ENCODE measurements around the gene HSFX3.
"Not testable (repeated sequence)": the region's sequence is repeated elsewhere in the genome, so short reads cannot be mapped to it uniquely, and the experiment has no call there.

The HSFX3 gene

GRCh38 chrX:149563359-149563758 is 13.6 kb upstream of the HSFX3 start:
- DNase-seq: no peak
- Mint-ChIP-seq H3K27me3 (peaks cover 4% of the 10 kb centered on the region), H3K9me3 (no peaks in the 10 kb centered on the region), H3K36me3 (no peaks in the 10 kb centered on the region), H3K4me3 (no peak overlapping the region), H3K4me1 (no peaks in the 10 kb centered on the region), H3K27ac (no peak overlapping the region)
- CTCF ChIA-PET: no interaction called here

GRCh38 chrX:149555251-149555650 is 5.5 kb upstream of the HSFX3 start:
- H3K4me1 Mint-ChIP-seq, CTCF ChIA-PET, H3K36me3 Mint-ChIP-seq, H3K9me3 Mint-ChIP-seq, H3K27ac Mint-ChIP-seq, DNase-seq, H3K27me3 Mint-ChIP-seq, H3K4me3 Mint-ChIP-seq: not testable (repeated sequence)

GRCh38 chrX:149551939-149552248 is 2.2 kb upstream of the HSFX3 start:
- H3K4me1 Mint-ChIP-seq: not testable (repeated sequence)

GRCh38 chrX:149551245-149551938 is 1.7 kb upstream of the HSFX3 start:
- H3K27me3 Mint-ChIP-seq, H3K27ac Mint-ChIP-seq, CTCF ChIA-PET, H3K36me3 Mint-ChIP-seq, DNase-seq, H3K4me1 Mint-ChIP-seq, H3K9me3 Mint-ChIP-seq, H3K4me3 Mint-ChIP-seq: not testable (repeated sequence)

More at GRCh38 chrX:149551939-149552248, 2.2 kb upstream of the HSFX3 start:
- H3K27ac Mint-ChIP-seq, CTCF ChIA-PET, H3K9me3 Mint-ChIP-seq, DNase-seq, H3K4me3 Mint-ChIP-seq, H3K27me3 Mint-ChIP-seq, H3K36me3 Mint-ChIP-seq: not testable (repeated sequence)

GRCh38 chrX:149550454-149550853 is 730 bp upstream of the HSFX3 start:
- H3K9me3 Mint-ChIP-seq, H3K27me3 Mint-ChIP-seq, H3K36me3 Mint-ChIP-seq, H3K4me1 Mint-ChIP-seq, H3K4me3 Mint-ChIP-seq, CTCF ChIA-PET: not testable (repeated sequence)
- DNase-seq: peak; percentile 32
- H3K27ac Mint-ChIP-seq: peak overlapping the region; percentile 28

GRCh38 chrX:149547782-149548181 is 1.9 kb downstream of the HSFX3 start:
- H3K27me3 Mint-ChIP-seq, CTCF ChIA-PET, H3K9me3 Mint-ChIP-seq, H3K27ac Mint-ChIP-seq, H3K36me3 Mint-ChIP-seq, DNase-seq, H3K4me1 Mint-ChIP-seq, H3K4me3 Mint-ChIP-seq: not testable (repeated sequence)

GRCh38 chrX:149546962-149547361 is 2.8 kb downstream of the HSFX3 start:
- H3K27ac Mint-ChIP-seq, DNase-seq, H3K36me3 Mint-ChIP-seq, H3K4me3 Mint-ChIP-seq, CTCF ChIA-PET, H3K4me1 Mint-ChIP-seq, H3K27me3 Mint-ChIP-seq, H3K9me3 Mint-ChIP-seq: not testable (repeated sequence)

GRCh38 chrX:149545545-149546543 is 3.9 kb downstream of the HSFX3 start:
- CTCF ChIA-PET: interaction anchor here (1.1 kb wide), 1 partner anchor 34 kb away, joined by 3 read pairs; no protein-coding TSS in a partner anchor
- not testable (repeated sequence) for H3K4me1 Mint-ChIP-seq, H3K36me3 Mint-ChIP-seq, H3K9me3 Mint-ChIP-seq, DNase-seq, H3K4me3 Mint-ChIP-seq, H3K27me3 Mint-ChIP-seq, H3K27ac Mint-ChIP-seq

- Mint-ChIP-seq H3K4me3 (peak overlapping the region; percentile 88), H3K9me3 (no peaks in the 10 kb centered on the region), H3K27ac (peak overlapping the region; percentile 98), H3K36me3 (peaks cover 2% of the 10 kb centered on the region), H3K4me1 (peaks cover 12% of the 10 kb centered on the region), H3K27me3 (no peaks in the 10 kb centered on the region)
- CTCF ChIA-PET: interaction anchor here (0.9 to 2.3 kb wide), 2 partner anchors 14 to 29 kb away, joined by 3 to 10 read pairs; no protein-coding TSS in a partner anchor
- DNase-seq: no peak
Observed at GRCh38 chrX:149541521-149542047, 8.1 kb downstream of the HSFX3 start.

GRCh38 chrX:149540621-149541520 is 8.9 kb downstream of the HSFX3 start, which contains the start of gene EOLA1:
EOLA1 (plus strand) TSS chrX:149541012; CDS start chrX:149545631, 4,619 bp downstream.
- Mint-ChIP-seq H3K4me1 (peaks cover 12% of the 10 kb centered on the region), H3K4me3 (peak within 1 kb of the TSS; percentile 88), H3K36me3 (peaks cover 4% of the 10 kb centered on the region), H3K27ac (peak within 1 kb of the TSS; percentile 98), H3K27me3 (no peaks in the 10 kb centered on the region), H3K9me3 (no peaks in the 10 kb centered on the region)
- peak; percentile 93 for DNase-seq
- CTCF ChIA-PET: interaction anchor here (0.9 to 2.3 kb wide), 3 partner anchors 13 to 30 kb away, joined by 3 to 10 read pairs (median 6); no protein-coding TSS in a partner anchor

GRCh38 chrX:149540131-149540620 is 9.5 kb downstream of the HSFX3 start:
- H3K27ac Mint-ChIP-seq: peak overlapping the region; percentile 98
- no peaks in the 10 kb centered on the region for H3K9me3 Mint-ChIP-seq
- peak; percentile 93 for DNase-seq
- CTCF ChIA-PET: interaction anchor here (2.0 to 2.3 kb wide), 2 partner anchors 28 to 29 kb away, joined by 6 to 10 read pairs; no protein-coding TSS in a partner anchor
- H3K36me3 Mint-ChIP-seq: peaks cover 2% of the 10 kb centered on the region
- H3K27me3 Mint-ChIP-seq: no peaks in the 10 kb centered on the region
- H3K4me1 Mint-ChIP-seq: peaks cover 12% of the 10 kb centered on the region
- H3K4me3 Mint-ChIP-seq: peak overlapping the region; percentile 88

- H3K4me3 Mint-ChIP-seq: peak overlapping the region; percentile 84
- peaks cover 2% of the 10 kb centered on the region for H3K36me3 Mint-ChIP-seq
- peak; percentile 94 for DNase-seq
- no peaks in the 10 kb centered on the region for H3K9me3 Mint-ChIP-seq
- H3K27ac Mint-ChIP-seq: peak overlapping the region; percentile 95
- peaks cover 10% of the 10 kb centered on the region for H3K4me1 Mint-ChIP-seq
- CTCF ChIA-PET: interaction anchor here (0.7 to 2.3 kb wide), 3 partner anchors 13 to 29 kb away, joined by 4 to 10 read pairs (median 6); no protein-coding TSS in a partner anchor
- no peaks in the 10 kb centered on the region for H3K27me3 Mint-ChIP-seq
Observed at GRCh38 chrX:149539283-149540130, 10.2 kb downstream of the HSFX3 start.

GRCh38 chrX:149537474-149537873 is 12.2 kb downstream of the HSFX3 start:
- H3K27me3 Mint-ChIP-seq, DNase-seq, H3K27ac Mint-ChIP-seq, H3K9me3 Mint-ChIP-seq, H3K36me3 Mint-ChIP-seq, CTCF ChIA-PET, H3K4me3 Mint-ChIP-seq: not testable (repeated sequence)
- H3K4me1 Mint-ChIP-seq: peaks cover 10% of the 10 kb centered on the region

All from activated naive CD4-positive, alpha-beta T cell treated with anti-CD3 and anti-CD28 coated beads, Interleukin-2, amount 10 ng/mL, durations not matched to agents 7 days and 5 days (primary cell).